Myocyte (in vitro differentiated cells): Measurements from ENCODE around the gene C19orf12. TPM values are rescaled to one million over a fixed set of nuclear protein-coding genes. Genes with fewer than 3 reads are reported as not detected.

ENCODE experiments used
- DNase-seq: peaks from one replicate; pipeline ENCODE4 v3.0.0-alpha.2; 2012; ENCODE audit warnings: low read depth
- total RNA-seq: library from RNA; depleted of rRNA; stranded (reverse); fragments of >200 nt; gene quantifications from 2 replicates; pipeline ENCODE4 v1.2.3, GENCODE V29; 2014

The C19orf12 gene
- total RNA-seq, 1 donor from 2014 or later = 69.7 TPM

DNA sequence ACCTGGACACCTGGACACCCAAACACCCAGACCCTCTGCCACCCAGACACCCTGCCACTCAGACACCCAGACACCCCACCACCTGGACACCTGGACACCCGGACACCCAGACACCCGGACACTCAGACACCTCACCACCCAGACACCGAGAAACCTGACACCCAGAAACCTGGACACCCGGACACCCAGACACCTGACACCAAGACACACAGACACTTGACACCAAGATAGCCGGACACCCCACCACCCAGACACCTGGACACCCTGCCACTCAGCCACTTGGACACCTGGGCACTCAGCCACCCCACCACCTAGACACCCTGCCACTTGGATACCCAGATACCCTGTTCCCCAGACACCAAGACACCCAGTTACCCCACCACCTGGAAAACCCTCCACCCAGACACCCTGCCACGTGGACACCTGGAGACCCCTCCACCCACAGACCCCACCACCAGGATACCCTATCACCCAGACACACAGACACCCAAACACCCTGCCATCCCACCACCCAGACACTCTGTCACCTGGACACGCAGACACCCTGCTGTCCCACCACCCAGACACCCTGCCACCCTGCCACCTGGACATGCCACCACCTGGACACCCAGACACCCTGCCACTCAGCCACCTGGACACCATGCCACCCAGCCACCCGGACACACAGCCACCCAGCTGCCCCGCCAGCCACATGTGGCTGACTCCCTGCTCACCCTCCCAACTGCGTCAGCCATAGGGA is 17.4 kb downstream of the C19orf12 start:
- no peak for DNase-seq

- DNase-seq = no peak
These were observed 18.6 kb downstream of the C19orf12 start for GRCh38 chr19:29696565-29696846.

GRCh38 chr19:29695765-29696564 is 19.1 kb downstream of the C19orf12 start:
- no peak for DNase-seq

DNA sequence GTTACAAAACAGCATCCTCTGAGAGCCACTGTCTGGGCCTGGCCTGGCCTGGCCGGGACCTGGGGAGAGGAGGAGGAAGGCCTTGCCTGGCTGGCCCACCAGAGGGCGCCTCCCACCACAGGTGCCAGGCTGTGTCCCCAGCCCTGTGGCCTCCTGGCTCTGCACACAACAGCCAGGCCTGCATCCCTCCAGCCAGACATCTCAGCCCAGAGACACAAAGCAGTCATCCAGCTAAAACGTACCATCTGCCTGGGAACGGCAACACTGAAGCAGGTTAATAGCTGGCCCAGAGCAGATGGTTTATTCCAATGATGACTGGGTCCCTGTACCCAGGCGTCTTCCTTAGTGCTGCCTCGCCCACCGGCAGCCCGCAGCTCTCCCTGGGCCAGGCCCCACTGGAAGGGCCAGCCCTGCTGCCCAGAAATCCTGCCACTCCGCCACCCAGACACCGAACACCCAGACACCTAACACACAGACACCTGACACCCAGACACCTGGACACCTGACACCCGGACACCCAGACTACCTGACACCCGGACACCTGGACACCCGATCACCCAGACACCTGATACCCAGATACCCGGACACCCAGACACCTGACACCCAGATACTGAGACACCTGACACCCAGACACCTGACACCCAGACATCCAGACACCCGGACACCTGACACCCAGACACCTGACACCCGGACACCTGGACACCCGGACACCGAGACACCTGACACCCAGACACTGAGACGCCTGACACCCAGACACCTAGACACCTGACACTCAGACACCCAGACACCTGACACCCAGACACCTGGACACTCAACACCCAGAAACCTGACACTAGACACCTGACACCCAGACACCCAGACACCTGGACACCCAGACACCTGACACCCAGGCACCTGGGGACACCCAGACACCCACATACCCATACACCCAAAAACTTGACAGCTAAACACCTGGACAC is 20.1 kb downstream of the C19orf12 start:
- peak; percentile 83 for DNase-seq

DNA sequence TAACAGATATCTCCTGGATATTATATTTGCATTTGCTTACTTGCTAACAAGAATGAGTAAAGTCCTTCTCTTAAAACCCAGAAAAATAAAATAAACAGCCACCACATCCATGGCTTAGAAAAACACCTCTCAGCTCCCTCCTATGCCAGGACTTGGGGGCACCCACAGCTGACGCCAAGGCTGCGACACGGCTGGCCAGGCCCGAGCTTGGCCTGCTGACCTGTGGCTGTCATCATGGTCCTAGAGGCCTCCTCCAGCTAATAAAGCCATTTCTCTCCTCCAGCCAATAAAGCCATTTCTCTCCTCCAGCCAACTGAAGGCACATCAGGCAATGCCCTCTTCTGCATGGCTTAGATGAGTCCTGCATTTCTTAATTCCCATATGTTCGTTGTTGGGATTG is 20.9 kb downstream of the C19orf12 start:
- no peak for DNase-seq

GRCh38 chr19:29690842-29691241 is 24.2 kb downstream of the C19orf12 start:
- DNase-seq = peak; percentile 32

GRCh38 chr19:29687897-29688728 is 26.9 kb downstream of the C19orf12 start:
- DNase-seq = peak; percentile 40

DNA sequence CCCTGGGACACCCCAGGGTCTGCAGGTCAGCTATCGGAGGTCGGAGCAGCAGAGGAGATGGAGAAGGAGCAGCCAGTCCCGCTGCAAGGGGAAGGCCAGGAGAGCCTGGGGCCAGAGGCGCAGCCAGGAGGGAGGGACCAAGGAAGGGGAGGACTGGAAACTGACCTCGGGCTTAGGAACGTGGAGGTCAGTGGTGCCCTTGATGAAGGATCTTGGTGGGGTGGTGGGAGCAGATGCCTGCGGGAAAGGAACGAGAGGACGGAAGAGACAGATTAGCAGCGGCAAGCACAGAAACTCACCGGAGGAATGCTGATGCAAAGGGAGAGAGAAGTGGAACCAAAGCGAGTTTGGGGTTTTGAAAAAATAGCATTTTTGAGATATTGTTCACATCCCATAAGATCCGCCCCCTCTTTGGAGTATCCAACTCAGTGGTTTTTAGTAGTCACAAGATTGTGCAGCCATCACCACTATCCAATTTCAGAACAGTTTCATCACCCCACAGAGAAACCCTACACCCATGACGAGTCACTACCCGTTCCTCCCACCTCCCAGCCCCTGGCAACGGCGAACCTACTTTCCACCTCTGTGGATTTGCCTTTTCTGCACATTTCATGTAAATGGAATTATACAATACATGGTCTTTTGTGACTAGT is 27.7 kb downstream of the C19orf12 start:
- peak; percentile 96 for DNase-seq

GRCh38 chr19:29686285-29686805 is 28.7 kb downstream of the C19orf12 start:
- no peak for DNase-seq

DNA sequence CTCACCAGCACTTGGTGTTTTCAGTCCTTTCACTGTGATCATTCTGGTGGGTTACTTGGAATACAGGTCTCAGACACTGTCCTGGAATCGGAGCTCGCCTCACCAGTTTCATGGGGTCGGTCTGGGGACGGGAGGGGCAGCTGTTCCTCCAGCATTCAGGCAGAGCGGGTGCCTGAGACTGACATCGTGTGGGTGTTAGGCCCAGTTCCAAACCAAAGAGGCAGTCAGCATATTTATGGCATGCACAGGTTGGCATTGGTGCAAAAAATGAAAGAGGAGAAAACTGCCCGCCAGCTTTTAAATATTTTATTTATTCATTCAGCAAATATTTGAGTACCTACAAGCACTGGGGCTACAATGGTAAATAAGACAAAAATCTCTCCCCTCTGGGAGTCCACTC is 29.7 kb downstream of the C19orf12 start:
- peak; percentile 90 for DNase-seq

GRCh38 chr19:29683009-29683408 is 32.1 kb downstream of the C19orf12 start:
- no peak for DNase-seq

DNA sequence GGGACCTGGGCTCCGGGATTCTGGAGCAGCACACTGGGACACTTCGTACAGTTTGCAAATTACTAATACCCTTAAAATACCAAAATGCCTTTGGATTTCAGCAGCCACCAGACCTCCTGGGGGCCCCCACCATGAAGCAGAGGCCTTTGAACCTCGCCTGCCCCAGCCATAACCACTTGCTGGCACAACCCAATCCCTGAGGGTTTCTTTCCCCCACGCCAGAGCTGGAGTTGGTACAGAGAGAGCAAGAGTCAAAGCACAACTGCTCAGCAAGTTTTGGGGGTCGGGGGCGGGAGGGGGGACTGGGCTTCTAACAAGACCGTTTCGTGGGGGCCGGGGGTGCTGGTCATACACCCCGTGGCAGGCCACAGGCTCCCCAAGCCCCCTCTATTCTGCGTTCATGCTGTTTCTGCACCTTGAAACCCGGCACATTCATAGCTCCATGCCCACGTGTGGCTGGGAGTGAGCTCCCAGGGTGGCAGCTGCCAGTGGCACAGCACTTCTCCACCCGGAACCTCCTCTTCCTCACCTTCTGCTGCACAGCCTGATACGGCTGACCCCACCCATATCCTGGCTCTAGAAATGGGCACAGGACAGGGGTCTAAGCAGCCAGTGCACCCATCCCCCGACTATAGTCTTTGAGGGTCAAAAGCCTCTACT is 32.7 kb downstream of the C19orf12 start:
- DNase-seq = no peak

GRCh38 chr19:29681422-29682235 is 33.4 kb downstream of the C19orf12 start:
- no peak for DNase-seq

GRCh38 chr19:29680937-29681336 is 34.1 kb downstream of the C19orf12 start:
- DNase-seq = no peak

GRCh38 chr19:29680447-29680846 is 34.6 kb downstream of the C19orf12 start:
- no peak for DNase-seq

- DNase-seq = no peak
These were observed 35.4 kb downstream of the C19orf12 start for GRCh38 chr19:29679598-29680210.

GRCh38 chr19:29678484-29679106 is 36.5 kb downstream of the C19orf12 start:
- no peak for DNase-seq
